Astrocyte (in vitro differentiated cells and primary cell): ENCODE results near the gene LHFPL3.

ENCODE experiments used
- EZH2 ChIP-seq: IDR thresholded peaks from 2 replicates; pipeline ENCODE4 v1.6.1; 2012; ENCODE audit warnings: mild to moderate bottlenecking, low read length, inconsistent platforms; ENCODE audit not compliant: insufficient read depth
- TF ChIP-seq, protein P1 (sequence below): IDR thresholded peaks from 2 replicates; pipeline ENCODE4 v1.5.1; 2011; ENCODE audit warnings: low read depth, mild to moderate bottlenecking, inconsistent platforms, low read length, moderate library complexity; ENCODE audit not compliant: insufficient read depth

DNA sequence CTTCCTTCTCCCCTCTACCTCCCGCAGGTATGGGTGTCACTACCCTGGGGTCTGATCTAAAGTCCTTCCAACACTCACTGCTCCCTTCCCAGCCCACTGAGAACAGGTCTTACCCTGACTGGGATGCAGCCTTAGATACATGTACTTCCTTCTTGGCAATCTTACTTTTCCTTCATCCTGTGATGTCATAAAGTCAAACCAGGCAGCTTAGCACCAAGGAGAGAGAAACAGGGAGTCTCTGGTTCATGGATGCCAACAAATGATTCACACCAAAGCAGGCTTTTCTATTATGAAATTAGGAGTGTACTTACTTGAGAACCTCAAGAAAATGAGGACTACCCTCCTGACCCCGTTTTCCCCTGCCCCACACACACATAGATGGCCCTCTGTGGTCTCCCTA, 574.6 kb downstream of the LHFPL3 start:
- TF ChIP-seq EZH2 = no peak
- TF ChIP-seq, protein P1, sequence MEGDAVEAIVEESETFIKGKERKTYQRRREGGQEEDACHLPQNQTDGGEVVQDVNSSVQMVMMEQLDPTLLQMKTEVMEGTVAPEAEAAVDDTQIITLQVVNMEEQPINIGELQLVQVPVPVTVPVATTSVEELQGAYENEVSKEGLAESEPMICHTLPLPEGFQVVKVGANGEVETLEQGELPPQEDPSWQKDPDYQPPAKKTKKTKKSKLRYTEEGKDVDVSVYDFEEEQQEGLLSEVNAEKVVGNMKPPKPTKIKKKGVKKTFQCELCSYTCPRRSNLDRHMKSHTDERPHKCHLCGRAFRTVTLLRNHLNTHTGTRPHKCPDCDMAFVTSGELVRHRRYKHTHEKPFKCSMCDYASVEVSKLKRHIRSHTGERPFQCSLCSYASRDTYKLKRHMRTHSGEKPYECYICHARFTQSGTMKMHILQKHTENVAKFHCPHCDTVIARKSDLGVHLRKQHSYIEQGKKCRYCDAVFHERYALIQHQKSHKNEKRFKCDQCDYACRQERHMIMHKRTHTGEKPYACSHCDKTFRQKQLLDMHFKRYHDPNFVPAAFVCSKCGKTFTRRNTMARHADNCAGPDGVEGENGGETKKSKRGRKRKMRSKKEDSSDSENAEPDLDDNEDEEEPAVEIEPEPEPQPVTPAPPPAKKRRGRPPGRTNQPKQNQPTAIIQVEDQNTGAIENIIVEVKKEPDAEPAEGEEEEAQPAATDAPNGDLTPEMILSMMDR = no peak
